ENCODE data around the gene USP43. TPM values are rescaled to one million over a fixed set of nuclear protein-coding genes. Genes with fewer than 3 reads are reported as not detected.

Gene USP43
- total RNA-seq, 4 donors from 2014 or later = 0.17 to 0.84 (median 0.17) TPM; not detected in 1

GRCh38 chr17:9755083-9755482 lies 109.8 kb downstream of the USP43 start:
- intact Hi-C loops (cut with DNase I) = no loop called here
- Histone ChIP-seq H3K36me3 (no peaks in the 10 kb centered on the region), H3K9me3 (peaks cover 0 to 7% (median 5%) of the 10 kb centered on the region in 4 donors), H3K4me3 (no peak overlapping the region), H3K27me3 (peaks cover 0 to 10% (median 0%) of the 10 kb centered on the region in 4 donors), H3K27ac (replicated peaks in 1 of 4) (no peak overlapping the region), H3K4me1 (no peaks in the 10 kb centered on the region)
- no peak for DNase-seq (ENCODE audit: extremely low spot score)
- no peak for TF ChIP-seq POLR2AphosphoS5 (IDR thresholded peaks at IDR 0.05)
- TF ChIP-seq EP300 (IDR thresholded peaks at IDR 0.05) = no peak
- no peak for TF ChIP-seq POLR2A (IDR thresholded peaks at IDR 0.05; ENCODE audit: low read depth)
- TF ChIP-seq, protein P1, sequence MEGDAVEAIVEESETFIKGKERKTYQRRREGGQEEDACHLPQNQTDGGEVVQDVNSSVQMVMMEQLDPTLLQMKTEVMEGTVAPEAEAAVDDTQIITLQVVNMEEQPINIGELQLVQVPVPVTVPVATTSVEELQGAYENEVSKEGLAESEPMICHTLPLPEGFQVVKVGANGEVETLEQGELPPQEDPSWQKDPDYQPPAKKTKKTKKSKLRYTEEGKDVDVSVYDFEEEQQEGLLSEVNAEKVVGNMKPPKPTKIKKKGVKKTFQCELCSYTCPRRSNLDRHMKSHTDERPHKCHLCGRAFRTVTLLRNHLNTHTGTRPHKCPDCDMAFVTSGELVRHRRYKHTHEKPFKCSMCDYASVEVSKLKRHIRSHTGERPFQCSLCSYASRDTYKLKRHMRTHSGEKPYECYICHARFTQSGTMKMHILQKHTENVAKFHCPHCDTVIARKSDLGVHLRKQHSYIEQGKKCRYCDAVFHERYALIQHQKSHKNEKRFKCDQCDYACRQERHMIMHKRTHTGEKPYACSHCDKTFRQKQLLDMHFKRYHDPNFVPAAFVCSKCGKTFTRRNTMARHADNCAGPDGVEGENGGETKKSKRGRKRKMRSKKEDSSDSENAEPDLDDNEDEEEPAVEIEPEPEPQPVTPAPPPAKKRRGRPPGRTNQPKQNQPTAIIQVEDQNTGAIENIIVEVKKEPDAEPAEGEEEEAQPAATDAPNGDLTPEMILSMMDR (IDR thresholded peaks at IDR 0.05) = no peak
- WGBS = 81% methylated on average over 3 of the region's 3 CpGs

DNA sequence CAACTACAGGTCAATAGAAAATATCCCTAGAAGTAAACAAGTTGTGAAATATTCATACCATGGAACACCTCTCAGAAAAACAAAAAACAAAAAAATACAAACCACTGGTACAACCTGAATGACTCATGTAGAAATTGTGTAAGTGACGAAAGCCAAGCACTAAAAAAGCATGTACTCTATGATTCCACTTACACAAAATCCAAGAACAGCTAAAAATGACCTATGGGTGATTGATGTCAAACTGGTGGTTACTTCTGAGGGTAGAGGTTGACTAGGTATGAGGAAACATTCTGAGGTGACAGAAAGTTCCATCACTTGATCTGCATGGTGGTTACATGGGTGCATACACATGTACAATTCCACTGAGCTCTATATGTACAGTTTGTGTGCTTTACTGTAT lies 114.9 kb downstream of the USP43 start:
- Histone ChIP-seq H3K36me3 (no peaks in the 10 kb centered on the region), H3K27ac (replicated peaks in 1 of 4) (no peak overlapping the region), H3K4me3 (no peak overlapping the region), H3K27me3 (no peaks in the 10 kb centered on the region), H3K9me3 (peaks cover 0 to 1% (median under 1%) of the 10 kb centered on the region in 4 donors), H3K4me1 (no peaks in the 10 kb centered on the region)
- intact Hi-C loops (cut with DNase I) = no loop called here
- DNase-seq (ENCODE audit: extremely low spot score) = no peak
- TF ChIP-seq POLR2AphosphoS5 (IDR thresholded peaks at IDR 0.05) (no peak), EP300 (IDR thresholded peaks at IDR 0.05) (no peak), POLR2A (IDR thresholded peaks at IDR 0.05; ENCODE audit: low read depth) (no peak)
- TF ChIP-seq, protein P1 (IDR thresholded peaks at IDR 0.05) = no peak
- WGBS = 89% methylated on average over 1 of the region's 1 CpG

- WGBS = 45% methylated on average over 4 of the region's 4 CpGs
- H3K4me3 ChIP-seq = no peak overlapping the region
- no peaks in the 10 kb centered on the region for H3K36me3 ChIP-seq
- H3K9me3 ChIP-seq = no peaks in the 10 kb centered on the region
- H3K27me3 ChIP-seq = peaks cover 0 to 5% (median 0%) of the 10 kb centered on the region in 4 donors
- no peak overlapping the region for H3K27ac ChIP-seq (replicated peaks in 1 of 4)
- TF ChIP-seq, protein P1 (IDR thresholded peaks at IDR 0.05) = no peak
- TF ChIP-seq POLR2AphosphoS5 (IDR thresholded peaks at IDR 0.05) (no peak), EP300 (IDR thresholded peaks at IDR 0.05) (no peak), POLR2A (IDR thresholded peaks at IDR 0.05; ENCODE audit: low read depth) (no peak)
- intact Hi-C loops (cut with DNase I) = no loop called here
- no peaks in the 10 kb centered on the region for H3K4me1 ChIP-seq
- DNase-seq (ENCODE audit: extremely low spot score) = no peak
Measured at GRCh38 chr17:9763643-9764042, 118.3 kb downstream of the USP43 start.

DNA sequence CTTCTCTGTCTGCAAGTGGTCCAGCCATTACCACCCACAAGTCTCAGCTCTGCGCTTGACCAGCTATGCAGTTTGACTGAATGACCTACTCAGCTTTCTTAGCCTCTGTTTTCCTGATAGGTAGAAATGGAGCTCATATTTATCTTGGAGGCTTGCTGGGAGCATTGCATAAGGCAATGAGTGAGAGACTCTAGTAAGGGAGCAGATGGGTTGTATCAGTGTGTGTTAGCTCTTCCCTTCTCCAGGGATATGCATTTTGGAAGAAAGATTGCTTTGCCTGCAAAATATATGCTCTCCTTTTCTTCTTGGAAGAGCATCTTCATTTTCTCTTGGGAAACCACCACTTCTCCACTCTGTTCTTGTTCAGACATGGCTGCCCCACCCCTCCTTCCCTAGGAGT lies 120.0 kb downstream of the USP43 start:
- H3K9me3 ChIP-seq = no peaks in the 10 kb centered on the region
- TF ChIP-seq POLR2AphosphoS5 (IDR thresholded peaks at IDR 0.05) = no peak
- TF ChIP-seq, protein P1 (IDR thresholded peaks at IDR 0.05) = no peak
- TF ChIP-seq EP300 (IDR thresholded peaks at IDR 0.05) = no peak
- no peak for TF ChIP-seq POLR2A (IDR thresholded peaks at IDR 0.05; ENCODE audit: low read depth)
- no peak overlapping the region for H3K4me3 ChIP-seq
- 90% methylated on average over 1 of the region's 1 CpG for WGBS
- intact Hi-C loops (cut with DNase I) = no loop called here
- H3K4me1 ChIP-seq = no peaks in the 10 kb centered on the region
- DNase-seq (ENCODE audit: extremely low spot score) = no peak
- peaks cover 0 to 5% (median 0%) of the 10 kb centered on the region in 4 donors for H3K27me3 ChIP-seq
- H3K27ac ChIP-seq (replicated peaks in 1 of 4) = no peak overlapping the region
- H3K36me3 ChIP-seq = no peaks in the 10 kb centered on the region

DNA sequence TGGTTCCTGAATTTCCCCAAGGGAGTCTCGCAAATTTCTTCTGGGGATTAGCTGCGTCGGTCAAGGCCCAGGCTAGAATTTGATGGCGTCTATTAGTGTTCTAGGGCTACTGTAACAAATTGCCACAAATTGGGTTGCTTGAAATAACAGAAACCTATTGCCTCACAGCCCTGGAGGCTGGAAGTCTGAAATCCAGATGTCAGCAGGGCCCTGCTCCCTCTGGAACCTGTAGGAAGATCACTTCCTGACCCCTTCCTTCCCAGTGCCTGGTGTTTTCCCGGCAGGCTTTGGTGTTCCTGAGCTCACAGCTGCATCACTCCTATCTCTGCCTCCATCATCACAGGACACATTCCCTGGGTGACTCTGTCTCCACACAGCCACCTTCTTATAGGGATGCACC lies 121.7 kb downstream of the USP43 start:
- DNase-seq (ENCODE audit: extremely low spot score) = no peak

More for the DNA sequence above, 121.7 kb downstream of the USP43 start:
- intact Hi-C loops (cut with DNase I) = no loop called here
- H3K4me1 ChIP-seq = no peaks in the 10 kb centered on the region
- no peaks in the 10 kb centered on the region for H3K9me3 ChIP-seq
- WGBS = 76% methylated on average over 5 of the region's 5 CpGs
- H3K4me3 ChIP-seq = no peak overlapping the region
- H3K27ac ChIP-seq (replicated peaks in 1 of 4) = no peak overlapping the region
- no peaks in the 10 kb centered on the region for H3K36me3 ChIP-seq
- TF ChIP-seq POLR2A (IDR thresholded peaks at IDR 0.05; ENCODE audit: low read depth) (no peak), POLR2AphosphoS5 (IDR thresholded peaks at IDR 0.05) (no peak), EP300 (IDR thresholded peaks at IDR 0.05) (no peak)
- peaks cover 0 to 5% (median 0%) of the 10 kb centered on the region in 4 donors for H3K27me3 ChIP-seq

Data from esophagus muscularis mucosa (tissue), 4 donors.